Natural killer cell treated with Interleukin-12 subunit alpha and Interleukin-12 subunit beta and Interleukin-15 and Interleukin-18, amount 100 ng/mL, for 72 hours (primary cell): Measurements from ENCODE around the gene CYTL1. TPM values are rescaled to one million over a fixed set of nuclear protein-coding genes. Genes with fewer than 3 reads are reported as not detected.
"Not testable (repeated sequence)": the region's sequence is repeated elsewhere in the genome, so short reads cannot be mapped to it uniquely, and the experiment has no call there.

Experiments
- ATAC-seq, 2 donors: fragments of 150-1000 bp; cut with Tn5 transposase in 1 of 2; sonication (Bioruptor Pico), chemical (Tn5 transposase) in 1 of 2; 2 replicates each; pipeline ENCODE4 v1.10.0; 2021
- DNase-seq: peaks from one replicate; pipeline ENCODE4 v3.0.0; 2022; ENCODE audit warnings: low spot score
- H3K27ac Mint-ChIP-seq, 2 donors: 1 replicate in 1 of 2; 2 replicates in 1 of 2; pipeline ENCODE4 v1.8.0; 2022; ENCODE audit warnings: mixed read lengths in 2 of 2, mild to moderate bottlenecking in 1 of 2, moderate library complexity in 1 of 2
- H3K27me3 Mint-ChIP-seq, 2 donors: 1 replicate in 1 of 2; 2 replicates in 1 of 2; pipeline ENCODE4 v1.8.0; 2022; ENCODE audit warnings: mixed read lengths in 2 of 2
- H3K36me3 Mint-ChIP-seq: one replicate; pipeline ENCODE4 v1.8.0; 2022; ENCODE audit warnings: mixed read lengths
- H3K4me1 Mint-ChIP-seq, 2 donors: 1 replicate in 1 of 2; 2 replicates in 1 of 2; pipeline ENCODE4 v1.8.0; 2022; ENCODE audit warnings: low read depth in 2 of 2, mixed read lengths in 2 of 2, mild to moderate bottlenecking in 1 of 2
- H3K4me3 Mint-ChIP-seq: one replicate; pipeline ENCODE4 v1.8.0; 2022; ENCODE audit warnings: mixed read lengths
- H3K9me3 Mint-ChIP-seq: 2 replicates; pipeline ENCODE4 v1.8.0; 2022; ENCODE audit warnings: mixed read lengths
- total RNA-seq, 2 donors: library from RNA; stranded (reverse); gene quantifications; one replicate each; pipeline ENCODE4 v1.2.3, GENCODE V29; 2022

CYTL1 gene
- total RNA-seq: not detected

- H3K27ac Mint-ChIP-seq: no peak within 1 kb of the TSS
- H3K9me3 Mint-ChIP-seq: no peaks in the 10 kb centered on the region
- no peak for DNase-seq
- peaks cover 0 to 6% of the 10 kb centered on the region in 2 donors for H3K4me1 Mint-ChIP-seq
- peaks cover 6 to 21% of the 10 kb centered on the region in 2 donors for H3K27me3 Mint-ChIP-seq
- ATAC-seq: peak; percentile 51 to 67
- H3K4me3 Mint-ChIP-seq: peak within 1 kb of the TSS; percentile 27
- no peaks in the 10 kb centered on the region for H3K36me3 Mint-ChIP-seq
Observed at GRCh38 chr4:5019274-5019673, at the start of gene CYTL1. TSS of gene CYTL1 (minus strand) at chr4:5019458. CDS start at chr4:5019445, 13 bp downstream.

GRCh38 chr4:5067908-5068307 lies 48.6 kb upstream of the CYTL1 start:
- no peaks in the 10 kb centered on the region for H3K36me3 Mint-ChIP-seq
- DNase-seq: no peak
- no peaks in the 10 kb centered on the region for H3K4me1 Mint-ChIP-seq
- H3K9me3 Mint-ChIP-seq: no peaks in the 10 kb centered on the region
- H3K4me3 Mint-ChIP-seq: no peak overlapping the region
- ATAC-seq: no peak
- H3K27ac Mint-ChIP-seq: no peak overlapping the region
- peaks cover 16 to 26% of the 10 kb centered on the region in 2 donors for H3K27me3 Mint-ChIP-seq

- not testable (repeated sequence) for H3K9me3 Mint-ChIP-seq, H3K4me3 Mint-ChIP-seq, H3K4me1 Mint-ChIP-seq, DNase-seq, H3K27ac Mint-ChIP-seq, H3K36me3 Mint-ChIP-seq, ATAC-seq
- peaks cover 17 to 22% of the 10 kb centered on the region in 2 donors for H3K27me3 Mint-ChIP-seq
Observed at GRCh38 chr4:5066968-5067367, 47.7 kb upstream of the CYTL1 start.

DNA sequence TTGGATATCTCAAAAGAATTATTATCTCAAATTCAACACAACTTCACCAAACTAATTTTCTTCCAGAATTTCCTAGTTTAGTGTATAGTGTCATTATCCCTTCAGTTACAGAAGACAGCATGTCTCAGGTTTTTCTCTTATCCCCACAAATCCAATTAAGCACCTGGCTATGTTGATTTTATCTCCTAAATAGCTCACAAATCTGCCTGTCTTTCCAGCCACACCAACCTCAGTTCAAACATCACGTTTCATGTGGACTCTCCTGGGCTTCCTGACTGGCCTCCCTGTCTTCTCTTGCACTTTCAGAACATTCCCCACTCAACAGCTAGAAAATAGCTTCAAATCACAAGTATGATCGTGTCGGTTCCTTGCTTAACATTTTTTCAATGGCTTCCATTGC lies 46.8 kb upstream of the CYTL1 start:
- H3K4me1 Mint-ChIP-seq: no peaks in the 10 kb centered on the region
- H3K36me3 Mint-ChIP-seq: no peaks in the 10 kb centered on the region
- H3K4me3 Mint-ChIP-seq: no peak overlapping the region
- peaks cover 20 to 29% of the 10 kb centered on the region in 2 donors for H3K27me3 Mint-ChIP-seq
- ATAC-seq: no peak
- H3K9me3 Mint-ChIP-seq: no peaks in the 10 kb centered on the region
- no peak overlapping the region for H3K27ac Mint-ChIP-seq
- DNase-seq: no peak

DNA sequence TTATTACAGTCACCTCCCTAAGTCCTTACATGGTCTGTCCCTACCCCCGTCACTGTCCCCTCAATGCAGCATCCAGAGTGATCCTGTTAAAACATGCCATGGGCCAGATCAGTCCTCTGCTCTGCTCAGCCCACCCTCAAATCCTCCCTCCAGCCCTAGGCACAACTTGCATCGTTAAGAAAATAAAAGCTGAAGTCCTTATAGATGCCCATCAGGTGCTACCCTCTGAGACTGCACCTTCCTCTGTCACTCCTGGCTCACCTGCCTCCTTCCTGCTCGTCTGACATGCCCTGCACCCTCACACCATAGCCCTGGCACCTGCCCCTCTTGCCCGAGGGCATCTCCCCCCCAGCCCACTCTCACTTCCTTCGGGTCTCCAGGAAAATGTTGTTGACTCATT lies 36.2 kb upstream of the CYTL1 start:
- H3K27me3 Mint-ChIP-seq: peaks cover 25 to 26% of the 10 kb centered on the region in 2 donors
- no peaks in the 10 kb centered on the region for H3K36me3 Mint-ChIP-seq
- ATAC-seq: no peak
- H3K4me3 Mint-ChIP-seq: no peak overlapping the region
- DNase-seq: no peak
- no peaks in the 10 kb centered on the region for H3K9me3 Mint-ChIP-seq
- peaks cover 5 to 11% of the 10 kb centered on the region in 2 donors for H3K4me1 Mint-ChIP-seq
- H3K27ac Mint-ChIP-seq: no peak overlapping the region

DNA sequence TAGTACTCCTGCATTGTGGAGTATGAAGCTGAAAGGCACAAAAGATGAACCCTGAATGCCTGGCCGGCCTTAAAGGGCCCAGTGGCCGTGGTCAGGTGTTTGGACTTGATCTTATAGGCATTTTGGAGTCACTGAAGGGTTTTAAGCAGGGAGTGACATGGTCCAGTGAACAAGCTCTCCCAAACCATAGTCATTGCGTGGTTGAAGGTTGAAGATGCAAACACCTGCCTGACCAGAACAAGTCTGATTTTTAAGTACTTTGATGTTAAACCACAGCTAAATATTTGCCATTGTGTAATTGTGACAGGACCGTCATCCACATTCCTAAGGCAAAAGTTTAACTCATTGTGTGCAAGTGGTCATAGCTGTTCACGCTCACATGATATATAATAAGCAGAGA lies 35.3 kb upstream of the CYTL1 start:
- ATAC-seq: no peak
- Mint-ChIP-seq H3K9me3 (no peaks in the 10 kb centered on the region), H3K36me3 (no peaks in the 10 kb centered on the region), H3K4me3 (no peak overlapping the region), H3K27me3 (peaks cover 25 to 29% of the 10 kb centered on the region in 2 donors), H3K4me1 (peaks cover 5 to 13% of the 10 kb centered on the region in 2 donors), H3K27ac (no peak overlapping the region)
- DNase-seq: no peak

GRCh38 chr4:5052726-5053425 lies 33.6 kb upstream of the CYTL1 start:
- Mint-ChIP-seq H3K4me3 (peak overlapping the region; percentile 9), H3K27me3 (peaks cover 30 to 35% of the 10 kb centered on the region in 2 donors)
- ATAC-seq: no peak

DNA sequence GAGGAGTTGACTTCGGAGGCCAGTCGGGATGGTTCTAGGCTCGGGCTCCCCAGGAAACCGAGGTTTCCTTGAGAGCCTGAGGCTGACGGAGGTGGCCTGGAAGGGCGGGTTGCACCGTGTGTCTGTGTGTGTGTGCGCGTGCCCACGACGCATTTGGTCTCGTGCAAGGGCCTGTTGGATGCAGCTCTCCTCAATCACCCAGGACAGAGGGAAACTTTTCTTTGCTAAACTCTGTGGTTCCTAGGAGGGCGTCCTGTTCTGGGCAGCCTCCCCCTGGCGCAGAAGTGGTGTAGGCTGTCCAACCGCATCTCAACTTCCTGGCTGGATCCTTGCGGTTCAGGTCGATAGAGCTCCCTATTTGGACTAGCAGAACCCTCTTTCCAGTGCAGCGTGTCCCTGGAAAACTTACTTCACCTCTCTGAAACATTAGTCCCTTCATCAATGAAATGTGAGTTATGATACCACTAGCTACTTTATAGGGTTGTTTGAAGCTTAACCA lies 33.0 kb upstream of the CYTL1 start:
- ATAC-seq (no peak), DNase-seq (no peak)
- Mint-ChIP-seq H3K36me3 (no peaks in the 10 kb centered on the region), H3K4me3 (peak overlapping the region; percentile 9), H3K27me3 (peaks cover 26 to 32% of the 10 kb centered on the region in 2 donors), H3K4me1 (peaks cover 5 to 13% of the 10 kb centered on the region in 2 donors), H3K9me3 (no peaks in the 10 kb centered on the region), H3K27ac (no peak overlapping the region)

More at GRCh38 chr4:5052726-5053425, 33.6 kb upstream of the CYTL1 start:
- Mint-ChIP-seq H3K9me3 (no peaks in the 10 kb centered on the region), H3K4me1 (peaks cover 5 to 13% of the 10 kb centered on the region in 2 donors), H3K27ac (no peak overlapping the region), H3K36me3 (no peaks in the 10 kb centered on the region)
- no peak for DNase-seq

DNA sequence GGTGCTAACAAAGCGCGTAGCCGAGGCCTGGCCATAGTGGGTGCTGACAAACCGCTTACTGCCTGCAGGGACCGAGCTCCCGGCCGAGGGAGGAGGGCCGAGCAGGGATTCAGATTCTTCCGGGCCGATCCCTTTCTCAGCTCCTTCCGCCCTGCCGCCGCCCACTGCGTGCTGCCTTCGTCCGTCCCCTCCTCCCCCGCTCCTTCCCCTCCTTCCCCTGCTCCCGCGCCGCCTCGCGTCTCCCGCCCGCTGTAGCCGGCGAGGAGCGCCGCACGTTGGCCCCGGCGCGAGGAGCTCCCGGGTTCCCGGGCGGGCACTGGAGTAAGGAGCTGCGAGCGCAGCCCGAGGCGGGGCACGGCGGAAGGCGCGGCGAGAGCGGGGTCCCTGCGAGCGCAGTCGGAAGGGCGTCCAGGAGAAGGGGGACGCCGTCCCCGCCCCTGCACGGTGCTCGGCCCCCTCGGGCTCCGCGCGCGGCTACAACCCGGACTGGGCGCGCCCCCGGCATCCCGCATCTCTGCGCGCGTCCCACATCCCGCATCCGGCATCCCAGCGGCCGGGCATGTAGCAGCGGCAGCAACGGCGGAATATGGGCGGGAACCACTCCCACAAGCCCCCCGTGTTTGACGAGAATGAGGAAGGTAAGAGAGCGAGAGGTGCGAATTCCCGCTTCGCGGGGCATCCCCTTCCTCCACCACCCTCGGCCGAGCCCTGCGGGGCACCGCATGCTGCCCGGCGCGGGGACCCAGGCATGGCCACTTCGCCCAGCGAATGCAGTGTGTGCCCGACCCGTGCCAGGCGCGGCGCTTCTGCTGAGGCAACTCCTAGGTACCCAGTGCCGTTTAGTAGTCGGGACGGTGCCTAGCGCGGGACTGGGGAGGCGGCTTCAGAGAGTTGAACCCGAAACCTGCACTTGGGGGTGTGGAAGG lies 32.3 kb upstream of the CYTL1 start, which contains the start of gene STK32B:
Gene STK32B (plus strand): TSS at position 203 of the 926 bp plus-strand sequence.
- H3K4me3 Mint-ChIP-seq: peak within 1 kb of the TSS; percentile 81
- H3K36me3 Mint-ChIP-seq: no peaks in the 10 kb centered on the region
- H3K27ac Mint-ChIP-seq: no peak within 1 kb of the TSS
- H3K4me1 Mint-ChIP-seq: peaks cover 5 to 13% of the 10 kb centered on the region in 2 donors
- DNase-seq (no peak), ATAC-seq (peak; percentile 59 to 79)
- H3K27me3 Mint-ChIP-seq: peaks cover 30 to 33% of the 10 kb centered on the region in 2 donors
- no peaks in the 10 kb centered on the region for H3K9me3 Mint-ChIP-seq

GRCh38 chr4:5050520-5051277 lies 31.4 kb upstream of the CYTL1 start:
- Mint-ChIP-seq H3K27me3 (peaks cover 35 to 39% of the 10 kb centered on the region in 2 donors), H3K36me3 (no peaks in the 10 kb centered on the region), H3K4me3 (peak overlapping the region; percentile 81), H3K4me1 (peaks cover 5 to 13% of the 10 kb centered on the region in 2 donors), H3K27ac (no peak overlapping the region), H3K9me3 (no peaks in the 10 kb centered on the region)
- ATAC-seq (no peak), DNase-seq (no peak)

GRCh38 chr4:5048721-5049120 lies 29.5 kb upstream of the CYTL1 start:
- no peaks in the 10 kb centered on the region for H3K36me3 Mint-ChIP-seq
- H3K4me3 Mint-ChIP-seq: no peak overlapping the region
- no peak overlapping the region for H3K27ac Mint-ChIP-seq
- ATAC-seq (no peak), DNase-seq (no peak)
- no peaks in the 10 kb centered on the region for H3K9me3 Mint-ChIP-seq
- peaks cover 44 to 48% of the 10 kb centered on the region in 2 donors for H3K27me3 Mint-ChIP-seq
- peaks cover 15 to 28% of the 10 kb centered on the region in 2 donors for H3K4me1 Mint-ChIP-seq

DNA sequence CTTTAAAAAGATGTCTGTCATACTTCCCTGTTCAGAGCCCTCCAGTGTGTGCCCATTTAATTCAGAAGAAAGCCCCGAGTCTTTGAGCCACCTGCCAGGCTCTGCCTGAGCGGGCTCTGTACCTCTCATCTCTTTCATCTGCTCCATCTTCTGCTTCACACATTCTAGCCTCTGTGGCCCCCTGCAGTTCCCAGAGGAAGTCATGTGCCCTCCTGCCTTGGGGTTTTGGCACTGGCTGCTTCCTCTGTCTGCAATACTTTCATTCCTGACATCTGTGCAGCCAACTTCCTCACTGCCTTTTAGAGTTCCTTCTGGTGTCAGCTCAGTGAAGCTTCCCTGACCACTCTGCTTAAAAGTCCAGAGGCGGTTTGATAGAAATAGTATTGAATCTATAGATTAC lies 25.8 kb upstream of the CYTL1 start:
- H3K4me3 Mint-ChIP-seq: no peak overlapping the region
- no peaks in the 10 kb centered on the region for H3K9me3 Mint-ChIP-seq
- no peak for ATAC-seq
- H3K27me3 Mint-ChIP-seq: peaks cover 37 to 42% of the 10 kb centered on the region in 2 donors
- DNase-seq: no peak
- H3K27ac Mint-ChIP-seq: no peak overlapping the region
- H3K36me3 Mint-ChIP-seq: no peaks in the 10 kb centered on the region
- H3K4me1 Mint-ChIP-seq: peaks cover 10 to 14% of the 10 kb centered on the region in 2 donors

- Mint-ChIP-seq H3K4me1 (peaks cover 10 to 14% of the 10 kb centered on the region in 2 donors), H3K27ac (no peak overlapping the region), H3K9me3 (no peaks in the 10 kb centered on the region), H3K27me3 (peaks cover 39 to 42% of the 10 kb centered on the region in 2 donors), H3K36me3 (no peaks in the 10 kb centered on the region), H3K4me3 (no peak overlapping the region)
- ATAC-seq: no peak
- DNase-seq: no peak
Observed at GRCh38 chr4:5044341-5044740, 25.1 kb upstream of the CYTL1 start.
